ENCODE measurements around the gene TCEANC.

- no peak for TF ChIP-seq EZH2 (IDR thresholded peaks at IDR 0.05; ENCODE audit: borderline replicate concordance)
- TF ChIP-seq CTCF (IDR thresholded peaks at IDR 0.05; ENCODE audit: poor library complexity), result no peak
- no peak for TF ChIP-seq EZH2phosphoT487 (IDR thresholded peaks at IDR 0.05; ENCODE audit: low read depth, severe bottlenecking, unreplicated experiment)
Measured at GRCh38 chrX:13607331-13607995, 45.5 kb upstream of the TCEANC start.
